Fibroblast of peridontal ligament (primary cell): ENCODE data around the gene CBX4.

Source experiments
- DNase-seq: peaks from one replicate; pipeline ENCODE4 v3.0.0-alpha.2; 2010; ENCODE audit errors: extremely low read depth

The CBX4 gene

DNA sequence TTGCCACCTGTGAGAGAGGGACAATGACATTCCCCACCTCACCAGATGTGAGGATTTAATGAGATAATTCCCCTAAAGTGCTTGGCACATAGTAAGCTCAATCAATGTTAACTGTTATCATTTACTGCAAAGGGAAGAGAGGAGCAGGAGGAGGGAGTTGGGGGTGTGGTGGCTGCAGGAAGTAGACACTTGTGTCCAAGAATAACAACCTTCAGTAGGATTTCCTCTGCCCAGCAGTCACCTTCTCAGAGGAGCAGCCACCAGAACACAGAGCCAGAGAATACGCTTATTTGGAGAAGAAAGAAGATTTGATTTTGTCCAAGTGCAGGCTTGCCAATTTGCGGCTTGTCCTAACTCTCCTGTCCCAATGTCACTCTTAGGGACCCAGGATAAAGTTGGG lies 10.2 kb downstream of the CBX4 start:
- DNase-seq = no peak

DNA sequence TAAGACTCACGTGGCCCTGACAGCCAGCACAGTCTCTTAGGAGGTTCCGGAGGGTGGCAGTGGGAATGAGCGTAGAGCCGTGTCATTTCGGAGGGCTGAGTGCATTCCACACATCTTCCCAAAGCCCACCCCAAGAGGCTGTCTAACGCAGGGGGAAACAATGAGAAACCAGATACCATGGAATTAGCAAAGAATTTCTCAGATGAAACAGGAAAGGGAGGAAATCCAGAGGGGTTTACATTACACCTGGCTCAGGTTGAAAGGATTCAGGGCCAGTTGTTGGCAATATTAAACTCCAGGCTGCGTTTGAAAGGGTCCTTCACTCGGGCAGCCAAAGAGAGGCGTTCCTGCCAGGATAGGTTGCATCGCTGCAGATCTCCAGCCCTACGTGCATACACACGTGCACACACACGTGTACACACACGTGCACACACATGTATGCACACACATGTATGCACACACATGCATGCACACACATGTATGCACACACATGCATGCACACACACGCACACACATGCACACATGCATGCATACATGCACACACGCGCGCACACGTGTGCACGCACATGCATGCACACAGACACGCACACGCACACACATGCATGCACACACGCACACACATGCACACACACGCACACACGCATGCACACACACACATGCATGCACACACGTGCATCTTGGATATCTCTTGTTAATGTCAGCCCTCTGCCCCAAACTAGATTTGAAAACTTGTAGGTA lies 12.2 kb downstream of the CBX4 start:
- no peak for DNase-seq

DNA sequence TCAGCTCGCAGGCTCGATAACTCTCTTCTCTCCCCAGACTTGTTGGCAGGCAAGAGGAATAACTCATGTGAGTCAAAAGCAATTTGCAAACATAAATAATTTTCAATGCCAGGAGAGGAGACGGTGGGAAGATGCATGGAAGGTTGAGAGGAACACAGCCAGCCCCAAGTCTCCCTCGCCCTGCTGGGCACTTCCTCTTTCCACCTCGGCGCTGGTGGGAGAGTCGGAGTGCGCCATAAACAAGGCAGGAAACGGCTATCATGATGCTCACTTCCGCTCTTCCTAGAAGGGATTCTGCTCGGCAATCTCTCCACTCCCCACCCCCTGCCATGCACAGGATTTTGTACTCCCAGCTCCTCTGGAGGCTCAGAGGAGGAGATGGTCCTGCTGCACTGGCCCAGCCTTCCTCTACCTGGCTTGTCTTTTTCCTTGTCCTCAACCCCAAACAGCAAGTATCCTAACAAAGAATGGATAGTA lies 13.0 kb downstream of the CBX4 start:
- DNase-seq = no peak

DNA sequence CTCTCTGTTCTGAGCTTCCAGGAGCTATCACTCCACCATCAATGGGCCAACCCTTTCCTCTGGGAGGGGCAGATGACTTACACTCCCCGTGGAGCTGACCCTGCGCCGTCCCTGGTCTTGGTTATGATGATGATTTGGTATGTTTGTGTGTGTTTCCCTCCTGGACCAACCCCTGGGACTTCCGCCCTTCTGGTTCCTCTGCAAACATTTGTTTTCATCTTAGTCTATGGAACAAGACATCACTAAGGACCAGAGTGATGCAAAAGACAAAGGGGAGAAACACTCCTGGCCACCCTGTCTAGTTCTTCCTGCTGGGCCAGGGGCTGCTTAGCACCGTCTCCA lies 13.7 kb downstream of the CBX4 start:
- no peak for DNase-seq

DNA sequence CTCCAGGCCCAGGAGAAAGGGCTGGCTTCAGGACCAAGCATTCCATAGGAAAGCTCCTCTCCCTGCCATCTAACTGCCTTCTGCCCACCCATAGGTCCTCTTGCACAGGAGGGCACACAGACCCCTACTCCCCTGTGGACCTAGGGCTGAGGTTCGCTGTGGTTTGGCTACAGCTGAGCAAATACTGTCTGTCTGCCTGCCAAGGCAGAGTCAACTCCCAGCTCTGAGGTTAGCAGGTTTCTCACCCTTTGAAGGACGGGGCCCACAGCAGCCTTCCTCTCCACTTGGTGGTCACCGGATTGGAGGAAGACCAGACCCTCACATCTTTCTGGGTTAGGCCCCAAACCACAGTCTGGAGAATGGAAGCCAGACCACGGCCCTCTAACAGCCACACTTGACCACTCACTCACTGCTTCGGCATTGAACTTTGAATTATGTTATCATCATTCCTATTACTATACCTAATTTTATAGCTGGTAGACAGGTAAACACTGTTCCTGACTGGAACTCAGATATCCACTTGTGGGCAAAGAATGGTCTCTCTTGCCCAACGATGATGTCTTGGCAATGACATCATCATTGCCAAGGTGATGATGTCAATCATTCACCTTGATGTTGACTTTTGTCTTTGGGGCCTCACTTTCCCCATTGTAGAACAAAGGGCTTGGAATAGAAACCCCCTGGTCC lies 14.2 kb downstream of the CBX4 start:
- no peak for DNase-seq

DNA sequence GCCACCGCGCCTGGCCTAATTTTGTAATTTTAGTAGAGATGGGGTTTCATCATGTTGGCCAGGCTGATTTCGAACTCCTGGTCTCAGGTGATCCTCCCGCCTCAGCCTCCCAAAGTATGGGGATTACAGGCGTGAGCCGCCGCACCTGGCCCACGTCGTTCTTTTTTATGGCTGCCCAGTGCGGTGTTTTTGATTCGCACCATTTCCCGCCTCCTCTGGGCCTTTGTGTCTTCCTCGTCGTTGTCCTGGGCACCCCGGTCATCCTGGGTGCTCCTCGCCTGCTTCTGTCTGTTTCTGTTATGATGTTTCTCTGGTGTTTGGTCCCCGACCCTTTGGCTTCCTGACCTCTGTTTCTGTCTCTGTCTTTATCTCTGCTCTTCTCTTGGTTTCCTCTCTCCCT lies 15.0 kb downstream of the CBX4 start:
- no peak for DNase-seq

DNA sequence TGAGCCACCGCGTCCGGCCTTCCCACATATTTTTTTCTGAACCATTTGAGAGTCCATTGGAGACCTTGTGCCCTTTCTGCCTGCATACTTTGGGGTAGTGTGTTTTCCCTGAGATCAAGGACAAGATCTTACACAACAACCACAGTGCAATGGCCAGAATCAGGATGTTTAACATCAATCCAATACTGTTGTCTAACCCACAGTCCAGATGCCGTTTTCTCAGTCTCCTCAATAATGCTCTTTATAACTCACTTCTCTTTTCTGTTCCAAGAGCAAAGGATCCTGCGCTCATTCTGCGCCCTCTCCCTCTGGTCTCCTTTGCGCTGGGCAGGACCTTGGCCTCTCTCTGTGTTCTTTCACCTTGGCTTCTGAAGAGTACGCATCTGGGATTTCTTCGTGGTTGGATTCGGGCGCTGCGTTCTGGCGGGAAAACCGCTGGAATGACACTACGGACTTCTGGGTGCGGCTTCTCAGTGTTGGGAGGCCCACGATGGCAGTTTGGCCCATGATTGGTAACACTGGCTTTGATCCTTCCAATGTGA lies 16.6 kb downstream of the CBX4 start:
- no peak for DNase-seq

DNA sequence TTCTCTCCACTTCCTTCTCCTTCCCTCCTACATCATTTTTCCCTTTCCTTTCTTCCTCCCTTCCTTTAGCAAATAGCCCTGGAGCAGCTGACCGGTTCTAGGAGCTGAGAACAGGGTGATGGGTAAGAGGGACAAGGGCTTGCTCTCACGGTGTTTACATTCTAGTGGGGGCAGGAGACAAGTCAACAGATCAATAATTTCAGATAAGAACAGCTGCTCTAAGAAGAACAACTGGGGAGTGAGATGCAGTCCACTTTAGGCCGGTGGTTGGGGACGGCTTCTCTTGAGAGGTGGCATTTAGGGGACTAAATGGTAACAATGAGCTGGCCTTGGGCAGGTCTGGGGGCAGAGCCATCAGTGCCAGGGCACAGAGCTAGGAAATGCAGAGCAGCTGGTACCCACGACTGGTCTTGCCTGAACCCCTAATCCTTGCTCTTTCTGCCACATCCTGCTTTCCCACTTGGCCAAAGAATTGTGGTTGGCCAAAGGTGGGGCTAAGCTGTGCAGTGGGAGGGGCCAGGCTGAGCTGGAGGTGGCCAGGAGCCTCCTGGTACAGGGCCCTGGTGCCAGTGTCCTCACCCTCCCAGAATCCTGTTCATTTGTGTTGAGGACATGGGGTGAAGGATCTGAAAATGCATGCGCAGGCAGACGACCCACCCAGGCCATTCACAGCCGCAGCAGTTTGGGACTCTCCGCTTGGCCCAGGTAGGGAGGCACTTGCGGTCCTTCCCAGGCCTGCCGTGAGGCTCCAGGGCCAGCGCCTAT lies 17.7 kb downstream of the CBX4 start:
- DNase-seq = no peak

DNA sequence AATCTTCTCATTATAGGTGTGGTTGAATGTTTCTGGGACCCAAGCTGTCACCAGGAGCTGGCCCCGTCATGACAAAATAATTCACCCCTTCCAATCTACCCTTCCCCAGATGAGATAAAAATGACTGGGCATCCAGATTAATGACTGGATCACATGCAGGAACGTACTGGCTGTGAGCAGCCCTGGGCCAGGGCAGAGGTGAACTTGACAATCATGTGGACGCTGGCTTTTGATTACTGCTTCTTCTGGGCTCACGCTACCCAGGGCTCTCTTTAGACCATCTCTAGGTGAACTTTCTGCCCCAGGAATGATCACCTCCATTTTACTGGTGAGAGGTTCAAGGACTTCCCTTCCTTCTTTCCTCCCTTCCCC lies 18.3 kb downstream of the CBX4 start:
- no peak for DNase-seq

DNA sequence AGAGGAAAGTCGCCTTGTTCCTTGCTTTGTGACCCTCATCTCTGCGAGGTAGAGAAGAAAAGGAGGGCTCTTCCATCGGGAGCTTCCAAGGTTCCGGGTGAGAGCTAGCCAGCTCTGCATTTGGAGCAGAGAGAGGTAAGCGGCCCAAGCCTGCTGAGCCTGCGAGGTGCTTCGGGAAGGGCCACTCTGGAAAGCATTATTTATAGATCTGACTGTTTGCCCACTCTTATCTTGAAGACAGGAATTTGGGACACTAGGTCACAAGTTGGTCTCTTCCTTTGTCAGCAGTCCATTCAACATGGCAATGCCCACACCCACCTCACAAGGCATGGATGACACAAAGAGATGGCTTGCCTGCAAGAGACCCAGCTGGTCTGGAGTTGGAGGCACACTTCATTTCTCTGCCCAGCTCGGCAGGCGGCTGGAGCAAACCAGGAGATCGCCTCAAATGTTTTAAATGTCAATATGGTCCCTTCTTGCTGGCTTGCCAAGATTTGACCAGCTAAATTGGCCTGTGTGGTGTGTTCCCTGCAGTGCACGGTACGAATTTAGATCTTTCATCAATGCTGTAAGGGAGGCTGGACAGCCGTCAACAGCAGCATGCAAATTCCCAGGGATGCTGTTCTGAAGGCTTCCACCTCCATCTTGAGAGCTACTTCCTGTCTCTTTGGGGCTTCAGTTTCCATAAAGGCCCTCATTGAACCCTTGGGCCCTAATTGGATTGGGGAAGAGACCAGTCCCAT lies 19.5 kb downstream of the CBX4 start:
- DNase-seq = no peak

DNA sequence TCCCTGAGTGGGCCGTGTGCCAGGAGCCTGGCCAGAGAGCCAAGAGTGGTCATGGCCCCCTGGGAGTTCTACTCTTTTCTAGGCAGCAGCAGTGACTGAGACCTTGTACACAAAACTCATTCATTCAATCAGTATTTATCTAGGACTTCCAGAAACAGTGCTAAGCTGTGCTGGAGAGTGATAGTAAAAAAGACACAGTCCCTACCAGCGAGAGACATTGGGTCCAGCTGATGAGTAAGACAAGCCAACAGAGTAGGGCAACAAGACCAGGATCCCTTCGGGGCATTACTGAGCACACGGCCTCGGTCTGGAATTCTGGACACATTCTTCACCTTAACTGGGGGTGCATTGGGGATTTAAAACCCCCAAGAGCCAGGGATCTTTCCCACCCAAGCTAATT lies 20.2 kb downstream of the CBX4 start:
- DNase-seq = no peak

DNA sequence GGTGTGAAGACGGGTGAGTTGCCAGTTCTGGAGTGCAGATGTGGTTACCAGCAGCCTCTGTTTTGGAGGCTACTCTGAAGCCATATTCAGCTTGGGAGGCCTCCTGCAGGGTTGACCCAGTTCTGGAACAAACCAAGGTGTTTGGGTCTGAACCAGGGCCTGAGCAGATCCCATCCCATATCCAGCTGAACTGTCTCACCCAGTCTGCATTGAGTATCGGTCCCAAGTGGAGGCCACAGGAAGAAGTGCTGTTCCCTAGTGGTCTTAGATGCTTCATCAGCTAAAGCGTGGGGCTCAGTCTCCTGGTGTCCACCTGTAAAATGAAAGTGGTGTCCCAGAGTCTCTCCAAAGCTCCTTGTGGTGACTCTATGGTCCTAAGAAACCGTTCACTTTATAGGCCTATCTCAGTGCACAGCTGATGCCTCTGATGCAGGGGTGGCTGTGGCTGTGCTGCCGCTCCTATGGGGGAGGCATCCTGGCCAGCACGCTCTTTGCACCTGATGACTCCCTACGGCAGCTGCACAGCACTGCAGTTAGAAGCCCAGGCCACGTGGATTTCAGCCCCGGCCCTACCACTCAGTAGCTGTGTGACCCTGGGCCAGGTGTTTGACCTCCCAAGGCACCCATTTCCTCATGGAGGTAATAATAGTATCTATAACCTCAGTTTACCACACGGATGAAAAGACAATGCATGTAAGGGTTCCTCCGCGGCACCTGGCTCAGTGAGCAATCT lies 21.0 kb downstream of the CBX4 start:
- DNase-seq = no peak

DNA sequence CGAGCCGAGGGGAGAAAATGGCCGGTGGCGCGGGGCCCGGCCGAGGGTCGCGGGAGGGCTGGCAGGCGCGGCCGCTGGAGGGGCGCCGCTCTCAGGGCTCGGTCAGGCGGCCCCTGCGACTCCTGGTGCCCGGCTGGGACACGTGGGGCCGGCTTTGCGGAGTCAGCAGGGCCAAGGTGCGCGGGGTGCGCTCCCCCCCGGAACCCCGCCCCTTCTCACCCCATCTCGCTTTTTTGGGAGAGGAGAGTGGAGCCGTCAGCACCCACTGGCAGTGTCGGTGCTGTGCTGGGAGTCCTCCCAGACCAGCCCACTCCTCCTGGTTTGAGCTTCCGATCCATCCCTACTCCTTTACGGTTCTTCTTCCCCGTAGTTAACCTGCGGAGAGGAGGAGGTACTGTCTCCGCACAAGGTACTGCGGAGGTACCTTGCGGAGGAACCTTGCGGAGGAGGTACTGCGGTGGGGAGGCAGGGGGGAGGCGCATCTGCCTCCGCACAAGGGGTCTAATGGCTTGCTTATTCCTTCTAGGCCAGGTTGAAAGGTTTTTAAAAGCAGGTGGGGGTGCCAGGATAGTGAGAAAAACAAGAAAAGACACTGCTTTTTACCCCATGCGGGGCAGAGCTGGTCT lies 23.3 kb downstream of the CBX4 start:
- DNase-seq = no peak

DNA sequence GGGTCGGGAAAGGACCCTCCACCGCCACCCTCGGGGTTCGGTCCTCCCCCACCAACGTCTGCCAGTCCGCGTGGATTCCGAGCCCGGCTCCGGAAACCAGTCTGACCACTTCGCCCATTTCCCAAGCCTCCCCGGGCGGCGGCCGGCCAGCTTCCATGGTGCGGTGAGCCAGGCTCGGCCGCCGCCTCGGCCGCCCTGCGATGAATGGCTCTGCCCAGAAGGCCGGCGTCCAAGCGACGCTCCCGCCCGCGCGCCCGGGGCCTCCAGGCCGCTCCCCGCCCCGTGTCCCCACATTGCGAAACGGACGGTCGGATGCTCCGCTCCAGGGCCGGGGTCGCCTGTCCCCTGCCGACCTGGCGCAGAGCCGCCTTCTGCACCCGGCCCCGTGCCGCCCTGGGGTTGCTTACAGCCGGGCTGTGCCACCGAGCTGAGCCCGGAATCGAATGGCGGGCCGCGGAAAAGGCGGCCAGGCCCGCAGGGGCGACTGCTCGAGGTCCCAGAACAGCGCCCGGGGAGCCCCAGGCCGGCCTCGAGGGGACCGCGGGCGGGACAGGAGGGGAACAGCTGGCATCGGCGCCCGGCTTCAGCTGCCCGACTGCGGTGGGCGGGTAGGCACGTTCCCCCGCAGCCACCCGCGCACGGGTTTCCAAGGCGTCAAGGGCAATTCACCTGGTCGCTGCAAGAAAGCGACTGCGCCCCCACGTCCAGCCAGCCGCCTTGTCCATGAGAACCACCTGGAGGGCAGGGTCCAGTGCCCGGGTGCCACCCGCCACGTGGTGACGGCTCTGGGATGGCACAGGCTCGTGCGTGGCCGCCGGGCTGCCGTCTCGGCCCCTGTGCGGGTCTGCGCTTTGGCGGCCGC lies 24.0 kb downstream of the CBX4 start:
- DNase-seq = no peak

DNA sequence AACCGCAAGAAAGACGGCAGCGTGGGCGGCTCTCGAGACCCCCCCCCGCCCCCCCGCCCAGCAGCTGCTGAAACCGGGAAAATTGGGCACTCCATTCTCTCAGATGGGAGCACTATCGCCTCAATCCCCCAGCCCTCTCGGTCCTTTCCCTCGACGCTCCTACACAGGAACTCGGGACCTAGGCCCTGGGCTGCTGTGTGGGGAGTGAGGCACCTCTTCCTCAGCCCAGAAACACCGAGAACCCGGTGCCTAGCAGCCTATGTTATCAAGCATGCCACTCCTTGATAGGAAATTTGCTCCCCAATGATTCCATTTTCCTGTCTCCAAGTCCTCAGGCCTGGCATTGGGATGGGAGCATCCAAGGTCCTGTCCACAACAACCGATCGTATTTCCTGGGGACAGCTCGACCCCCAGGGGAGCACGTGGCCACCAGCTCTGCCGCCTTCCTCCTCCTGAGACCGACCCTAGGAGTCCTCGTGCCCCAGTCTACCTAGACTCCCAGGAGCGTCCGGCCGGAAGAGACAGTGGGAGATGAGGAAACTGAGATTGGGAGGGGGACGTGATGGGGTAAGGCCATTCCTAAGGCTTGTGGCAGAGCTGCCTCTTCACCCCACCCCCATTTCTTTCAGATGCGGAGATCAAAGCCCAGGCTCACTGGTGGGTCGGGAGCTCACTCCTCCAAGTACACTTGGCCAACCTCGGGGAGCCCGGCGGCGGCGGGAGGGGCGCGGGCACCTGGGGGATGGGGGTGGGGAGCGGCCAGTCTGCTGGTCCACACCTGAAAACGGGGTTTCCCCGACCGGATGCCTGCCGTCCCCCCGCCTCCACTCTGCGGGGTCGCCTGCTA lies 24.9 kb downstream of the CBX4 start:
- DNase-seq = no peak

DNA sequence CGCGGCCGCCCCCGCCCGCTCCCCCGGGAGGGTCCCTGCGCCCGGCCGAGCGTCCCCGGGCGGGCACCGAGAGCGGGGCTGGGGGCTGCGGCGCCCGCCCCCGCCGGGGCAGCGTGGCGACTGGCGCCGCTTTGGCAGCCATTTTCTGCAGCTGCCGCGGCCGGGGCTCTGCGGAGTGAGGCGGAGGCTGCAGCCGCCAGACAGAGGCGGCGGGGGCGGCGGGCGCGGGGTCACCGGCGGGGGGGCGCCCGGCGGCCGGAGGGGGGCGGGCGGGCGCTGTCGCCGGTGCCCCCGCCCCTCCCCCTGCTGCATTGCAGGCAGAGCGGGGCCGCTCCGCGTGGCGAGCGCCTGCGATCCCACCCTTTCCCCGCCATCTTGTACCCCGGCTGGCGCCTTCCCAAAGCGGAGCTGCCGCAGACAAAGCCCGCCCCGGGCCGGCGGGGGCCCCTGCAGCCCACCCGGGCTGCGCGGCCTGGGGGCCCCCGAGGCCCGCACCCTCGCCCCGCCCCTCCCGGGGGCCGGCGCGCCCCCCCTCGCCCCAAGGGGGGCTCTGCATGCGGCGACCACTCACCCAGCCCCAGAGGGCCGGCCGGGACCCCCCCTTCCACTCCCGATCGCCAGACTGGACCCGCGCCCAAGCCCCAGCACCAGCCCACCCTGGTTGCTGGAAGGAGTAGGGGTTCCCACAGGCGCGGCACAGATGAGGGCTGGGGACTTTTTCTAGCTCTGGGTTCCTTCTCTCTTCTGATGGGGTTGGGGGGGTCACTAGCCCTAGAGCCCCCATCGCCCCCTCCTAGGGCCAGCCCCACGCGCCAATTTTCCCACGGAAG lies 25.7 kb downstream of the CBX4 start:
- no peak for DNase-seq

DNA sequence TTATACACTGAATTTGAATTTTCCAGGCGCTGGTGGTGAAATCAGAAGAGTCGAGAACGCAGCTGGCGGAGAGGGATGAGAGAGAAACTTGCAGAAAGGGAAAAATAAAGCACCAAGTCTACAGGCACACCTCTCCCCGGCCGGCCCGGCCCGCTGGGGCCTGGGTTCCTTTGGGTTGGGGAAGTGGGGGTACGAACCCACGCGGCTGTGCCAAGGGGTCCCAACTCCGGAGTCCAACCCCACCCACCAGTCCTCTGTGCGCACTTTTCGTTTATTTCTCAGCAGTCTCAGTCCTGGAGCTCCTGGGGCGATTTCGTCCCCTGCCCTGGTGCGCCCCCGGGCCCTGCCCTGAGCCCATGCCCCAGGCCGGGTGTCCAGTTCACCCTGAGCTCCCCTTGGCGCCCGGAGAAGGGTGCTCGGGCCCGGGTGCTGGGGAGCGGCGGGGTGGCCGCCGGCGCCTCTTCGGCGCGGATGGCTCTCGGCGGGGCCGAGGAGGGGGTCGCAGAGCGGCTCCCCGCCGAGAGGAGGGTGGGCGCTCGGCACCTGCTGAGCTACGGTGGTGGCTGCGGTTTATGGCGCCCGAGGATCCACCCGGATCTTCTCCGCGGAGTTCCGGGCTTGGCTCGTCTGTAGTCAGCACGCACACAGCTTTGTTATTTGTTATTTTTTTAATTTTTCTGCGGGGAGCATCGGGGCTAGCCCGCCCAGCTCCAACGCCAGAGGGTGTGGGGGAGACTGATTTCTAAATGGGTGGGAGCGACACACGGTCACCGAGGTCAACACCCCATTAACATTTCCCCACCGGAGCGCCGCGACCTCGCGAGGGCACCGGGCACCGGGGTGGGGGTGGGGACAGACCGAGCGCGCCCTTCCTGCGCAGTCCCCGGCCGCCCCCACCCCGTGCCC lies 26.6 kb downstream of the CBX4 start:
- DNase-seq = no peak
